Stimulated activated CD8-positive, alpha-beta memory T cell treated with anti-CD3 and anti-CD28 coated beads, Interleukin-4, amount 100 ng/mL, for 1 hour (primary cell): ENCODE data around the gene UTP18.
"Not testable (repeated sequence)": the region's sequence is repeated elsewhere in the genome, so short reads cannot be mapped to it uniquely, and the experiment has no call there.

ENCODE experiments used
- DNase-seq, 2 donors: peaks; one replicate each; pipeline ENCODE4 v3.0.0-alpha.2; 2020; ENCODE audit warnings: low read depth in 2 of 2, low spot score in 1 of 2

Gene UTP18

GRCh38 chr17:51330861-51331503, 70.6 kb downstream of the UTP18 start:
- not testable (repeated sequence) for DNase-seq

- DNase-seq = no peak
These were observed 74.8 kb downstream of the UTP18 start for GRCh38 chr17:51335006-51335590.

GRCh38 chr17:51335883-51336822, 75.8 kb downstream of the UTP18 start:
- no peak for DNase-seq

- no peak for DNase-seq
These were observed 81.1 kb downstream of the UTP18 start for GRCh38 chr17:51341457-51341856.

- DNase-seq = no peak
These were observed 81.9 kb downstream of the UTP18 start for GRCh38 chr17:51342257-51342656.

- no peak for DNase-seq
These were observed 84.2 kb downstream of the UTP18 start for GRCh38 chr17:51344532-51344931.

- DNase-seq = no peak
These were observed 86.1 kb downstream of the UTP18 start for GRCh38 chr17:51346218-51346982.
